ENCODE data around the gene COG7. TPM values are rescaled to one million over a fixed set of nuclear protein-coding genes. Genes with fewer than 3 reads are reported as not detected.
A peak's percentile ranks its signal among the peaks of the same experiment; 100 is the strongest.

The COG7 gene
- total and polyA plus RNA-seq, 7 donors = 6.7 to 14.7 (median 9.4) TPM

- no peaks in the 10 kb centered on the region for H3K27me3 ChIP-seq (ENCODE audit: insufficient read depth in 3 of 3, low read length in 2 of 3)
- WGBS, 3 donors = 63 to 69% (median 64%) methylated on average over 6 of the region's 6 CpGs
- ATAC-seq (peak; percentile 47 to 87 (median 80)), DNase-seq (peak; percentile 52 to 64)
- TF ChIP-seq CTCF (IDR thresholded peaks at IDR 0.05) = peak; percentile 64
- no peak overlapping the region for H3K4me3 ChIP-seq
- intact Hi-C loops (cut with DNase I) = loop anchor here in 1 of 2 donors (10.0 kb wide), 2 partner anchors 151 to 351 kb away; no protein-coding TSS in a partner anchor
- no peaks in the 10 kb centered on the region for H3K9me3 ChIP-seq
- peaks cover under 1 to 79% of the 10 kb centered on the region in 2 donors for H3K36me3 ChIP-seq (ENCODE audit: insufficient read depth in 1 of 2, low read depth in 1 of 2)
- no peak overlapping the region for H3K27ac ChIP-seq
- peaks cover 15% of the 10 kb centered on the region for H3K4me1 ChIP-seq
These were observed 17.5 kb downstream of the COG7 start for GRCh38 chr16:23435500-23435899.

DNA sequence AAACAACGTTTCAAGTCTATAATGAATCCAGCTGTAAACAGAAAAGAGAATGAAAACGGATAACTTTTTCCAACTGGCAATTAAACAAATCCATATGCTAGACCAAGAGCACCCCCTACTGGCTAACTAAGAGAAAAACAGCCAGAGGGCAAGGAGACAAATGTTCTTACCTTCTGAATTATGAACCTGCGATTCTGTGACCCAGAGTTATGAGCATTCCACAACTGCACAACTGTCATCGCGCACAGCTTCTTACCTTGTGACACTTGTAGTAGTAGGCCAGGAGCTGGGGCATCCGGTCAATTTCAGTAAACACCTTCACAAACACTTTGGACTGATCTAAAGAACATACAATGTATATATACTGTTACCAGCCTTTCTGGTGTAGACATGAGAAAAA is 18.6 kb downstream of the COG7 start:
- intact Hi-C loops (cut with DNase I) = loop anchor here (1.0 to 10.0 kb wide), 3 partner anchors 150 to 350 kb away; partner anchors contain the start of gene SCNN1G (in 2 of the 2)
- peak in 3 of 4 donors; percentile 64 to 83 (median 69) for ATAC-seq
- no peaks in the 10 kb centered on the region for H3K27me3 ChIP-seq (ENCODE audit: insufficient read depth in 3 of 3, low read length in 2 of 3)
- TF ChIP-seq CTCF (IDR thresholded peaks at IDR 0.05) = peak; percentile 88
- WGBS, 3 donors = 20 to 25% (median 23%) methylated on average over 6 of the region's 6 CpGs
- peaks cover 0 to 80% of the 10 kb centered on the region in 2 donors for H3K36me3 ChIP-seq (ENCODE audit: insufficient read depth in 1 of 2, low read depth in 1 of 2)
- DNase-seq = no peak
- H3K27ac ChIP-seq = no peak overlapping the region
- H3K9me3 ChIP-seq = no peaks in the 10 kb centered on the region
- no peak overlapping the region for H3K4me3 ChIP-seq
- H3K4me1 ChIP-seq = peaks cover 15% of the 10 kb centered on the region

- no peak for TF ChIP-seq CTCF (IDR thresholded peaks at IDR 0.05)
- H3K36me3 ChIP-seq (ENCODE audit: insufficient read depth in 1 of 2, low read depth in 1 of 2) = peaks cover 0 to 81% of the 10 kb centered on the region in 2 donors
These were observed 19.6 kb downstream of the COG7 start for GRCh38 chr16:23433261-23433920.

GRCh38 chr16:23432176-23433128 is 20.5 kb downstream of the COG7 start:
- no peak overlapping the region for H3K4me3 ChIP-seq
- H3K27me3 ChIP-seq (ENCODE audit: insufficient read depth in 3 of 3, low read length in 2 of 3) = no peaks in the 10 kb centered on the region
- intact Hi-C loops (cut with DNase I) = loop anchor here in 1 of 2 donors (10.0 kb wide), 2 partner anchors 148 to 348 kb away; no protein-coding TSS in a partner anchor
- peaks cover 15% of the 10 kb centered on the region for H3K4me1 ChIP-seq
- no peak for DNase-seq
- H3K9me3 ChIP-seq = no peaks in the 10 kb centered on the region
- WGBS, 3 donors = 91 to 94% (median 92%) methylated on average over 10 of the region's 10 CpGs
- peak; percentile 22 for TF ChIP-seq CTCF (IDR thresholded peaks at IDR 0.05)
- peaks cover 0 to 80% of the 10 kb centered on the region in 2 donors for H3K36me3 ChIP-seq (ENCODE audit: insufficient read depth in 1 of 2, low read depth in 1 of 2)
- no peak for ATAC-seq
- no peak overlapping the region for H3K27ac ChIP-seq

More at GRCh38 chr16:23433261-23433920, 19.6 kb downstream of the COG7 start:
- H3K27ac ChIP-seq = no peak overlapping the region
- DNase-seq = no peak
- WGBS, 3 donors = 88 to 91% (median 91%) methylated on average over 16 of the region's 16 CpGs
- H3K4me3 ChIP-seq = no peak overlapping the region
- ATAC-seq = no peak
- no peaks in the 10 kb centered on the region for H3K9me3 ChIP-seq
- no peaks in the 10 kb centered on the region for H3K27me3 ChIP-seq (ENCODE audit: insufficient read depth in 3 of 3, low read length in 2 of 3)
- peaks cover 15% of the 10 kb centered on the region for H3K4me1 ChIP-seq
- intact Hi-C loops (cut with DNase I) = loop anchor here in 1 of 2 donors (10.0 kb wide), 2 partner anchors 149 to 349 kb away; no protein-coding TSS in a partner anchor

Measured in psoas muscle (tissue), 8 donors.